ENCODE measurements around the gene LPP.

The LPP gene

DNA sequence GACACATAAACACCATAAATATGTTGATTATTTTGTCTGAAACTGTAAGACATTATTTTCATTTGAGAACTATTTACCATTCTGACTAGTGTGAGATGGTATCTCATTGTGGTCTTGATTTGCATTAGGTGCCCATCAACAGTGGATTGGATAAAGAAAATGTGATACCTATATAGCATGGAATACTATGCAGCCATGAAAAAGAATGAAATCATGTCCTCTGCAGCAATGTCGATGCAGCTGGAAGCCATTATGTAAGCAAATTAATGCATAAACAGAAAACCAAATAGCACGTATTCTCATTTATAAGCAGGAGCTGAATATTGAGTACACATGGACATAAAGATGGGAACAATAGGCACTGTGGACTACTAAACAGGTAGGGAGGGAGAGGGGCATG lies 759.1 kb downstream of the LPP start:
- DNase-seq, result no peak

DNA sequence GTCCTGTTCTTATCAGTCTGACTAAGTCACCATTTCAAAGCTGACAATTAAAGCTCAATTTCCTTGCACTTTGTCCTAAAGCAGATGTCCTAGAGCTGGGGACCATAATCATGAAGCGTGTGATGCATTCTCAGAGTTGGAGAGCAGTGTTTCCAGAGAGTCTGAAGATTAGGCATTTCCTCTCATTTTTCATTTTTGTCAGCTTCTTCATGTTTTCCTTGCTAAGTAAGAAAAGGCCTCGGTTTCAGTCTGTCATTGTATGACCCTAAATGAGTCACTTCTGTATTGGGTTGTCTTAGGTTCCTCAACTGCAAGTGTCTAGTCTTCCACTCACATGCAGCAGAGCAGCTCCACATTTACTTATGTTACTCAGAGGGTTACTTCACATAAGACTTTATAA lies 760.6 kb downstream of the LPP start:
- DNase-seq, result no peak

DNA sequence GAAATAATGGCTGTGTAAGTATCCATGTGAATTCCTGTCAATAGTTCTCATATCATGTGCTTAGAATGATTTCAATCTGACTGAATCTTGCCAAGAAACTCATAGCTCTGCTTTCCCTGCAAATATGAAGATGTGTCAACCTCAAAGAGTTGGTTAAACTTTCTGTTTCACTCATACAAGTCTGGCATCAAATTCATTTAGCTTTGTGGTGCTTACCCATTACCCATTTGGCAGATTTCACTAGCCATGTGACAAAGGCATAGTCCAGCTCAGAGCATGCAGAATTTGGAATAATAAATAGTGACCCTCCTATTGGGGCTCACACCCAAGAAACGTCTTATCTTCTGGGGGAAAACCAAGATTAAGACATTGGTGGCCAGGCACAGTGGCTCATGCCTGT lies 761.2 kb downstream of the LPP start:
- no peak for DNase-seq

DNA sequence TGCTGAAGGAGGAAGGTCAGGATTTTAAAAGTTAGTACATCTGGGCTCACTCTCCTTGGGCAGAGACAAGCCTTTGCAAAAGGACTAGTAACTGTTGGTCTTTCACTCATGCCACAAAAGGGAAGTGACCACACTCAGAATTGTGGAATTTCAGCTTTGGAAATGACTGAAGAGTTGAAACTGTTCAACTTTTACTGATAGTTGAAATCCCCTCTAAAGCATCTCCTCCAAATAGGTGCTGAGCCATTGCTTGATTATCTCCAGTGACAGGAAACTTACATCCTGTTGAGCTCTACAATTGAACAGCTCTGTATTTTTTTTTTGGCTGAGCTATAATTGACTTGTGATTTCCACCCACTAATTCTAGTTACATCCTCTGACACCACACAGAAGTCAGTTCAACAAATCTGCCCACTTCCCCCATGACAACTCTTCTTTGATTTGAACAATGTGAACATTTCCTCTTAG lies 763.0 kb downstream of the LPP start:
- no peak for DNase-seq

DNA sequence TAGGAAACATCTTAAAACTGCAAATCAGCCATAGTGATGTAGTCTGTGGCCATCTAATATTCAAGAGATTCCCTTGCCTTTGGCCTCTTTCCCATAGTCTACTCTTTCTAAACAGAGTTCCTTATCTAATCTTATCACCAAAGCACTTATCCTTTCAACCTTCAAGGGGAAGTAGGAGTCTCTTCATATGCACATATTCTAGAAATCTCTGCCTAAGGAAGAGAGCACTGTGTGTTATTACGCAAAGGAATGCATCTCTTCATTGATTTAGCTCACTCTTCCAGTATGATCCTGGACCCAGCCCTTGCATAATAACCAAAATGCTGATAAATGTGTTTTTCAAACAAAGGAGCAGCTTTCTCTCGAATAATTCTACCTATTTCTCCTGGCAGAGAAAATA lies 764.1 kb downstream of the LPP start:
- no peak for DNase-seq

DNA sequence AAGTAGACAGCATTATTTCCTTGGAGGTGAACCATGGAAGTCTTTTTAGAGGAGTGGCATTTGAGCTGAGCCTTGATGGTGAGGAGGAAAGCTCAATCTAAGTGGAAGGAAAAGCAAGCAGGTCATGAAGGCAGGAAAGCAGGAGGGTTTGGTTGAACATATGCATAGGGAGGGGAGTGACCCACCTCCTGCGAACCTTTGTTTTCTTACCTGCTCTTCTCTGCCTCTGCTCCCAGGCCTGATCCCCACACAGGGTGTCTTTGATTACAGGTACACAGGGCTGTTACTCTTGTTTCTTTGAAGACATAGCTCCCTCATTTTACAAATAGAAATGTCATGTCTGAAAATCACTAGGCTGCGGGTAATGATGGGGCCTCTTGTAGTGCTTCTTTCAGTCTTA lies 769.7 kb downstream of the LPP start:
- no peak for DNase-seq

DNA sequence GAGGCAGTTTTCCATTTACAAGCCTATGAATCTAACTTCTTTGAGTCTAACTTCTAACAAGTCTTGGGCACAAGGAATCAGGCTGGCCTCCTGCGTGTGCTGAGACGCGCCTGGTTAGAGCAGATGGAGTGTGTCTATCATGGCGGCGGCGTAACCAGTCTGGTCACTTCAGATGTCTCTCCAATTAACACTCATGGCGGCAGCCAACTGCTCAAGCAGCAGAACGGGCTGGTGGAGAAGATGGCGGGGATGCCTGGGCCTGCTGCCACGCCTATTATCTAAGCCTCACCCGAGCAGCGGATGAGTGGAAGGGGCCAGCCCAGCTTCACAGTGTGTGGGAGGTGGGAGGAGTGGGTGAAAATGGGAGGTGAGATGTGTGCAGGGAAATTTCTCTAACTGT lies 771.4 kb downstream of the LPP start:
- DNase-seq, result no peak

DNA sequence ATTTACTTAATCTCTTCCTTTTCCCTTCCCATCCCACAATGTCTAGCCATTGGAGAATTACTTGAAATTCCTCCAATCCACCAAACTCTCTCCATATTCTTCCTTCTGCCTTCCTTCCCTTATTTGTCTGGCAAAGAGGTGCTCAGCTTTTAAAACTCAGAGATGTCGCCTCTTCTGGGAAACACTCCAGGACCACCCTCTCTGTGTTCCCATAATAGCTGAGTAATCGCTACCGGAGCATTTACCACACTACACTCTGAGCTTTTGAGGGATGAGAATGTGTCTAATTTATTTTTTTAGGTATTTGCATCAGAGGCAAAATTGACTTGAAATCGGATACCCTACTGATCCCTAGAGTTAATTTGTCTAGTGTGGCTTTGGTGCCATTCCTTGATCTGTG lies 772.2 kb downstream of the LPP start:
- no peak for DNase-seq

DNA sequence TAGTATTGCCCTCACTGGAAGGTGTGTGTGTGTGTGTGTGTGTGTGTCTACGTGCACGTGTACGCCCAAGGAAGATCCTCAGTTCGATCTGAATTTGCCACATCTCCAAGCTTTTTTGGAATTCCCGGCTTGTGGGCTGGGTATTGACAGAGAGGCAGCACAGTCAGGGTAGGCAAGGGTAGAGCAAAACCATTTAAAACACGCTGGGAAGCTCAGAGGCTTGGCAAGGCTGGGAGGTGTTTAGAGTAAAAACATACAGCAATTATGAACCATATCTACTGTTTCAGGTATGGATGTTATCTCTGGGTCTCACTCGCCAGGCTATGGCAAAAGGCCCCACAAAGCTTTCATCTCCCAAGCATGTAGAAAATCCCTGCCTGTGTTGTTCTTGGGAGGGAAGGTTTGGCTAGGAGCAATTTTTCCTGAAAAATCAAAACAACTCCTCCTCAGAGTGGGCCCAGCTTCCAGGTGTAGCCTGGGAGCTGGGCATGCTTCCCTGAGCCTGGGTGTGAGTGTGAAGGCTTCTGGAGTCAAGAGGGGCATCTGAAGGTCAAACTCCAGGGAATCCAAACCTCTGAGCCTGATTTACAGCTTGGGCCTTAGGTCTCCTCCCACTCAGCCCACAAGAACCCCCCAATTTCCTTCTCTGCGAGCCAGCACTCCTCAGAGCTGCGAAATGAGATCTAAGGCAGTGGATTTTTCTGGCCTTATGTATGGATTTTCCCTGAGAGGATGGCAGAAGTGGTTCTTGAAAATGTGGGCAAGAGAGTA lies 773.0 kb downstream of the LPP start:
- DNase-seq, result no peak

DNA sequence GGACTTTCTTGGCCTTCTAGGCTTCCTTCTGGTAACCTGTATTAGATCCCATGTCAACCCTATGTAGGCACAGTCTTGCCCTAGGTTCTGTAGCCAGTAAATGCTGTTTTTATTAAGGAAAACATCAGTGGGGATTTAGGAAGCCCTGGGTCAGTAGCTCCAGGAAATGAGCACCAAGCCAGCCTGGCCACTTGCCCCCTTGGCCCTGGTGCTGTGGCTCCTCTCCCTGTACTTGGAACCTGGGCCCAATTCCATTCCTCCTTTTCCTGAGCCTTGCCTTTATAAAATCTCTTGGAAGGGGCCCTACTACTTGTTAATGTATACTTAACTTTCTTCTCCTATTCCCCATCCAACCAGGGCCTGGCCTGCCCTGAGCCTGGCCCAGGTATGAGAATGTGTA lies 774.0 kb downstream of the LPP start:
- no peak for DNase-seq

DNA sequence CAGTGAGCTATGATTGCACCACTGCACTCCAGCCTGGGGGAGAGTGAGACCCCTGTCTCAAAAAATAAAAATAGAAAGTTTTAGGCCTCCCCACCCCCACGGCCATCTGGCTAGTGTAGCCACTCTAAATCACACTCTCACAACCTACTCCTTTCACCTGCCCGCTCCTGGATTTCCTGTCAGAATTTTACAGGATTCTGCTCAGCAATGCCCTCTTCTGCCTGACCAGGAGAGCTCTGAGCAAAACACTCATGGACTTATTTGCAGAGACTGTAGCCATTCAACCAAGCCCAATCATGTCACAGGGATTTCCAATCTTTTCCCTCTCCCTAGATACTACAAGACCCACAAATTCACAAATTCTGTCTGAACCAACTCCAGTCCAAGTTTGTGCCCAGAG lies 775.2 kb downstream of the LPP start:
- no peak for DNase-seq

DNA sequence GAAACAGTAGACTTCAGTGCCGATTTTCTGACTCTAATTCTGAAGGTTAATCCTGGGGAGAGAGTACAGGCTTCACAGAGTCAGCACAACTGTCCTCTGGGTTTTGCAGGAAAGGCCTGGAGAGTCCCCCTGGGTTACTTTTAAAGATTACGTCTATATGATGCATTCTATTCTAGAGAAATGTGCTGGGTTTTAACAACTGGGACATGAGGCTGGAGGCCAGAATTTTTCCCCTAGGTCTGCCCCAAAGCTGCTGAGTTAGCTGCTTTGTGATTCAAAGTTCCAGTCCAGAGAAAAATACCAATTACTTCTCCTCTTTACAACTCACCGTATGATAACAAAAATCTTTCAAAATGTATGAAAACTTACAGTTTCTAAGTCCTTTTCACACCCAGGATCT lies 777.1 kb downstream of the LPP start:
- DNase-seq, result no peak

DNA sequence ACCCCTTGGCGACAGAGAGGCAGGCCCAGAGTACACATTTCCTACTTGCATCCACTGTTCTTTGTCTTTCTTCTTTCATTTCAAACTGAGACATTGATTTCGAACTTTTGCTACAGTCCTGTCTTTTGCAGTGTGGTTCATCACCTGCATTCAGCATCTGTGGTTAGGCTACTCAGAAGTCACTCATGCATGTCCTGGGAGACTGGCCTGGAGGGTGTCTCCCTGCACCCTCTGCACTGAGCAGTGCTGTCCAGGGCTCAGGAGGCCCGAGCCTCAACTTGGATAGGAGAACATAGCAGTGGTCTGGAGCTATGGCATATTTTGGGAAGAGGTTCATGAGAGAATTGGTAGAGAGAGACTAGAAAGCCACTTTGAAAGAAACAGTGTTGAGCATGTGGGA lies 777.6 kb downstream of the LPP start:
- DNase-seq, result no peak

DNA sequence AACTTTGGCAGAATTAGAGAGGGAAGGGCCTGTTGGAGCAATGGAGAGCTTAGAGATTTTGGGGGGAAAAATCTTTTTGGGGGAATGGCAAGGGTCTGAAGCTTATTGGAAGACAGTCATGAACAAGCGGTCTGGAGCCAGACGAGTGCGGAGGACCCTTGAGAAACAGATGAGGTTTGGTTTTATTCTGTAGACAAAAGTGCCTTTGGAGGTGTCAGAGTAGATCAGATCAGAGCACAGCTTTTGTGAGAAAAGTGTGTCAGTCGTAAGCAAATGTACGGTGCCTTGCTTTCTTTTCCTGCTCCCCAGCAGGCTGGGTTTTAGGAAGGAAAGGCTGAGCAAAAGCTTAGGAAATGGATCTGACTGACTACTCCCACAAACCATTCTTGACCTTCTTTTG lies 781.0 kb downstream of the LPP start:
- no peak for DNase-seq

DNA sequence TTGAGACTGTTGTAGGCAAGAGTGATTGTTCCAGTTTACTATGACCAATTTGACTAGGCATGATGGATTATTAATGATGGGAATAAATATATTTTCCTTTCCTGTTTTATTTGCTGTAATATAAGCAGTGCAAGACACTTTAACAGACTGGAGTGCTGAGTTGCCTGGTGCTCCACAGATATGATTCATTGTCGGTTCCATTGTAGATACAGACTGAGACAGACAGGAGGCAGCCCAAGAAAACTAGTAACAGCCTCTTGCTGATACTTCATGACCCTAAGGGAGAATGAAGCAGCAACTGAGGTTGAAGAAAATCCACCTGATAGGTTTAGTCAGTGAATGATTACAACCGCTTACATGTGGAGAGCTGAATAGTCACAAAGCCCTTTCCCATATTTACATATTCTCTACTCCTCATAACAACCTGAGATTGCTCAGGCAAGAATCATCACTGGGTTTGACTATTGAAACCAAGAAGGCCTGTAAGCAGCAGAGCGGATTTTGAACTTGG lies 782.7 kb downstream of the LPP start:
- no peak for DNase-seq

DNA sequence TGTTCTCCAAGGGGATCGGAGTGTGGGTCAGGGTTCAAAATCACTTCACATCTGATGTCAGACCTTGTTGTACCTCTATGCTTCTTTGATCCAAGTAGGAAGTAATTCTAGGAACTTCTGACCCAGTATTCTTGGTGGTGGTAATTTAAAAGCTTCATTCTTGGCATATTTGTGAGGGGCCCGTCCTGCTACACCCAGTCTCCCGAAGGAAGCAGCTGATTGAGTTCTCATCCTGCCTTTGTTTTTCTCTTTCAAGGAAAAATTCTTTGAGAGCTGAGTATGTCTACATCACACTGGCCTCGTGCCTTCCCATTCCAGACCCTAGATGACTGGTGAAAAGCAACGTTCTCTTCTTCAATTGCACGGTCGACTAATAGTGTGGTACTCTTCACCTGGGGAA lies 783.4 kb downstream of the LPP start:
- DNase-seq, result no peak

DNA sequence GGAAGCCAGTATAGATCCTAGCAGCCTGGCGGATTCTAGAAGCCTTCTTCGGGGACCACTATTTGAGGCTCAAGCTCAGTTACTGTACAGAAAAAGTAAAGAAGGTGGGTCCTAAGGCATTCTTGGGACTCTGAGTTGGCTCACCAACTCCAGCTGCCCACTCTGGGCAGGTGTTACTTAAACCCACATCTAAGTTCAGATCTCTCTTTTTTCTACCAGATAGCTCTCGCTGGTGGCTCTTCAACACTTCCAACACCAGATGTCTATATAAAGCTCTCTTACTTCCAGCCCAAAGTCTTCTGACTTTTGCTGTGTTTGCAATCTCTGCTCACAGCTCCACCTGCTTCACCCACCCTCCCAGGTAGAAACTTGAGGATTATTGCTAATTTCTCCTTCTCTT lies 785.0 kb downstream of the LPP start:
- DNase-seq, result no peak

DNA sequence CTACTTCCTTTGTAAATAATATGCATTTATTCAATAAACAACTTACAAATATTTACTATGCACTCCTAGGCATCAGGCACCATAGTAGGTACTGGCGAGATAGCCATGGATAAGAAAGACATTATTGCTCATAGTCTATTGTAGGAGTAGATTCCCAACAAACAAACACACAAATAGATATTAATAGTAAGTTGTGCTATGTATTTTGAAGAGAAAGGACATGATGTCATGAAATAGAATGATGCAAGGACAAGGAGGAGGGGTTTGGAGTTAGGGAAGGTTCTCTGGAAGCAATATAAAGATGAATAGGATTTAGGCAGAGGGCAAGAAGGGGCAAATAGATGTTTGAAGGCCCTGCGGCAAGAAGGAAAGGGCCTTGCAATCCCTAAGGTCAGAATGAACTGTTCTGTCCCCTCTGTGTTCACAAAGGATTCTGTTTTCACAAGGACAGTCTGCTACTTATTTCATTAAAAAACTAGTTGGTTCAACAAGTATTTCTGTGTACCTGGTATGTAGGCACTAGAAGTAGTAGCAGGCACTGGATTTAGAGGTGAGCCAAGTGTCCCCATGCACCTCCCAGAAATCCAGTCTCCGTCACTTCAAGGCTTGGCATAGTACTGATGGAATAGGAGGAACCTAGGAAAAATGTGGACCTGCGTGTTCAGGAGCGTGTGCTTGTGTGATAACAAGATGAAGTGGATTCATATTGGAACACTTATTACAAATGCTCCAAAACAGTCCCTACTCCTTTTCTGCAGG lies 786.0 kb downstream of the LPP start:
- no peak for DNase-seq
